GM04504 (cell line): Measurements from ENCODE around the gene CCDC124.
"Not testable (repeated sequence)": the region's sequence is repeated elsewhere in the genome, so short reads cannot be mapped to it uniquely, and the experiment has no call there.

ENCODE experiments used
- DNase-seq: peaks from one replicate; pipeline ENCODE4 v3.0.0-alpha.2; 2012; ENCODE audit warnings: low read depth

CCDC124 gene

GRCh38 chr19:17986569-17986968, 53.8 kb downstream of the CCDC124 start:
- DNase-seq: not testable (repeated sequence)

GRCh38 chr19:17988161-17988560, 55.3 kb downstream of the CCDC124 start:
- no peak for DNase-seq

DNA sequence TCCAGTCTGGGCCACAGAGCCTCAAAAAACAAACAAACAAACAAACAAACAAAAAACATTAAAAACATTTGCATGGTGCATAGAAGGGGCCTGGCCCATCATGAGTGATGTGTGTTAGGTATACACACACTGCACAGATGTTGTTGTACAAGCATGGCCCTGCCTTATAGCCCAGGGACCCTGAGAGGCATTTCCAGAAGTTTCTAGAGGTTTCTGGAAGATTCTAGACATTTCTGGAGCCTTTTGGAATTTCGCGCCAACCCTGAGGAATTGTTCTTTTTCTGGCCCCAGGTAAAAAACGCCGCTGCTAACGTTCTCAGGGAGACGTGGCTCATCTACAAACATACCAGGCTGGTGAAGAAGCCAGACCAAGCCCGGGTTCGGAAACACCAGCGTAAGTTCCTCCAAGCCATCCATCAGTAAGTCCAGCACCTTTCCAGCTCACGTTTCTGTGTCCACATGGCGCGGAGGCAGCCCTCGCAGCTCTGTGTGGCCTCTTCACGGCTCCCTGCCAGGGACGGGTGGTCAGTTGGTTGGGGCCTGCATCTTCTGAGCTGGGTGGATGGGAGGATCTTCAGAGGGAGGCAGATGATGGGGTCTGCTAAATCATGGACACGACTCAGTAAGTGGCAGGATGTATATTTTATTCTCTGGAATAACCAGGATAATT, 56.7 kb downstream of the CCDC124 start:
- DNase-seq: no peak

DNA sequence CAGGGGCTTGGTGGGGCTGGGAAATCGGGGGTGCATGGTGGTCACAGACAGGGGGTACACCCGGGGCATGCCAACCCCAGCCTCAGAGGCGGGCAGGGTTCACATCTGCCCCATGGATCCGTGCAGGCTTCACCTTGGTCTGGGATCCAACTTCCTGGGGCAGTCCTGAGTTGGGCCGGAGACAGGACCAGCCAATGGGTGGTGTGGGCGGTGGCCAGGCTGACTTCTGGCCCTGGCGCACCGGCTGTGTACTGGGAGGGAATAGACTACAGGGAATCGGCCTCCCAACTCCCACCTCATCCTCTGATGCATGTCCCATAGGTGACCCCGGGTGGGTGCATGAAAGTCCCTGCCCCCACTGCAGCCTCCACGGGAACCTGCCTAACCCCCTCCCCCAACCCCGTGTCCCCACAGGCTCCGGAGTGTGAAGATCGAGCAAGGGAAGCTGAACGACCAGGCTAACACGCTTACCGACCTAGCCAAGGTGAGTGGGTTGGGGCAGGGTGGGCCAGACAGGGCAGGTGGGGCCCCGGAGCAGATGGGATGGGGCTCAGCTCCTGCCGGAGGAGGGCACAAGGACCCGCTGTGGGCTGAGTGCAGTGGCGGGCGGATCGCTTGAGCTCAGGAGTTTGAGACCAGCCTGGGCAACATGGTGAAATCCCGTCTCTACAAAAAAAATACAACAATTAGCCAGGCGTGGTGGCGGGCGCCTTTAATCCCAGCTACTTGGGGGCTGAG, 60.4 kb downstream of the CCDC124 start:
- DNase-seq: no peak
